SU-DHL-6 (cell line): Measurements from ENCODE around the gene CAMKK2.

Source experiments
- EZH2phosphoT487 ChIP-seq: fragments of 200-600 bp; sonication (generic), shearing (Covaris generic); conservative IDR thresholded peaks from 2 replicates; pipeline ENCODE4 v1.6.1; 2018; ENCODE audit warnings: mild to moderate bottlenecking, antibody characterized with exemption, low read length, moderate library complexity, mixed read lengths
- TF ChIP-seq, protein P1 (sequence below): fragments of 200-600 bp; sonication (generic); IDR thresholded peaks from one replicate; pipeline ENCODE4 v1.5.1; 2017; ENCODE audit warnings: antibody characterized with exemption, mild to moderate bottlenecking, low read length, moderate library complexity; ENCODE audit not compliant: insufficient read depth, poor library complexity, severe bottlenecking

DNA sequence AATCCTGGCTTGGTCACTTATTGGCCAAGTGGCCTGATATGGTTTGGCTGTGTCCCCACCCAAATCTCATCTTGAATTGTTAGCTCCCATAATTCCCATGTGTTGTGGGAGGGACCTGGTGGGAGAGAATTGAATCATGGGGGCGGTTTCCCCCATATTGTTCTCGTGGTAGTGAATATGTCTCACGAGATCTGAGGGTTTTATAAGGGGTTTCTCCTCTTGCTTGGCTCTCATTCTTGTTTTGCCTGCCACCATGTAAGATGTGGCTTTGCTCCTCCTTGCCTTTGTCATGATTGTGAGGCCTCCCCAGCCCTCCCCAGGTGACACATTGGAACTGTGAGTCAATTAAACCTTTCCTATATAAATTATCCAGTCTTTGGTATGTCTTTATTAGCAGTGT, 105.4 kb downstream of the CAMKK2 start:
- no peak for TF ChIP-seq EZH2phosphoT487
- TF ChIP-seq, protein P1, sequence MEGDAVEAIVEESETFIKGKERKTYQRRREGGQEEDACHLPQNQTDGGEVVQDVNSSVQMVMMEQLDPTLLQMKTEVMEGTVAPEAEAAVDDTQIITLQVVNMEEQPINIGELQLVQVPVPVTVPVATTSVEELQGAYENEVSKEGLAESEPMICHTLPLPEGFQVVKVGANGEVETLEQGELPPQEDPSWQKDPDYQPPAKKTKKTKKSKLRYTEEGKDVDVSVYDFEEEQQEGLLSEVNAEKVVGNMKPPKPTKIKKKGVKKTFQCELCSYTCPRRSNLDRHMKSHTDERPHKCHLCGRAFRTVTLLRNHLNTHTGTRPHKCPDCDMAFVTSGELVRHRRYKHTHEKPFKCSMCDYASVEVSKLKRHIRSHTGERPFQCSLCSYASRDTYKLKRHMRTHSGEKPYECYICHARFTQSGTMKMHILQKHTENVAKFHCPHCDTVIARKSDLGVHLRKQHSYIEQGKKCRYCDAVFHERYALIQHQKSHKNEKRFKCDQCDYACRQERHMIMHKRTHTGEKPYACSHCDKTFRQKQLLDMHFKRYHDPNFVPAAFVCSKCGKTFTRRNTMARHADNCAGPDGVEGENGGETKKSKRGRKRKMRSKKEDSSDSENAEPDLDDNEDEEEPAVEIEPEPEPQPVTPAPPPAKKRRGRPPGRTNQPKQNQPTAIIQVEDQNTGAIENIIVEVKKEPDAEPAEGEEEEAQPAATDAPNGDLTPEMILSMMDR, result no peak
